GM12878 (cell line): ENCODE measurements around the gene TPK1.

Source experiments
- CEBPB ChIP-seq, 2 experiments: fragments of 150-350 bp in 1 of 2; IDR thresholded peaks; 2 replicates each; pipeline ENCODE4 v1.6.1; 2012 to 2014; ENCODE audit warnings: low read depth in 2 of 2, low read length in 2 of 2, borderline replicate concordance in 1 of 2, inconsistent platforms in 1 of 2
- CTCF ChIP-seq, 3 experiments: IDR thresholded peaks in 2 of 3; conservative IDR thresholded peaks in 1 of 3; 2 replicates each; pipeline ENCODE4 v1.5.1; 2011; ENCODE audit warnings: low read depth in 3 of 3, low read length in 3 of 3, mild to moderate bottlenecking in 3 of 3, control low read depth in 2 of 3, moderate library complexity in 2 of 3, inconsistent platforms in 1 of 3, mixed read lengths in 1 of 3; ENCODE audit not compliant: control insufficient read depth in 2 of 3, insufficient read depth in 1 of 3; ENCODE audit errors: extremely low read depth in 1 of 3
- EP300 ChIP-seq, 2 experiments: fragments of 150-350 bp in 1 of 2; IDR thresholded peaks; 2 replicates each; pipeline ENCODE4 v1.6.1; 2011 to 2012; ENCODE audit warnings: low read depth in 2 of 2, low read length in 2 of 2, borderline replicate concordance in 1 of 2, improper control_type of control experiment in 1 of 2, inconsistent platforms in 1 of 2; ENCODE audit not compliant: control insufficient read depth in 1 of 2
- HDGF ChIP-seq: fragments of 450-650 bp; IDR thresholded peaks from 2 replicates; pipeline ENCODE4 v1.6.1; 2016; ENCODE audit warnings: antibody characterized with exemption
- POLR2AphosphoS5 ChIP-seq: IDR thresholded peaks from 2 replicates; pipeline ENCODE4 v1.6.1; 2011; ENCODE audit warnings: mild to moderate bottlenecking, low read length, inconsistent platforms
- RAD21 ChIP-seq: IDR thresholded peaks from 2 replicates; pipeline ENCODE4 v1.6.1; 2011; ENCODE audit warnings: mild to moderate bottlenecking, low read depth, low read length, moderate library complexity; ENCODE audit not compliant: insufficient read depth
- RAD51 ChIP-seq: fragments of 450-650 bp; IDR thresholded peaks from 2 replicates; pipeline ENCODE4 v1.6.1; 2016; ENCODE audit warnings: moderate library complexity, mild to moderate bottlenecking, inconsistent platforms
- RCOR1 ChIP-seq: conservative IDR thresholded peaks from 2 replicates; pipeline ENCODE4 v1.6.1; 2012; ENCODE audit warnings: low read depth, low read length, improper control_type of control experiment
- SPI1 ChIP-seq: IDR thresholded peaks from 2 replicates; pipeline ENCODE4 v1.6.1; 2011; ENCODE audit warnings: low read depth, mild to moderate bottlenecking, low read length, moderate library complexity, borderline replicate concordance; ENCODE audit not compliant: insufficient read depth
- ZBTB11 ChIP-seq: fragments of 450-650 bp; formaldehyde crosslinking; IDR thresholded peaks from 2 replicates; pipeline ENCODE4 v1.5.0; 2022; ENCODE audit warnings: mild to moderate bottlenecking, missing genetic modification characterization
- ZNF274 ChIP-seq: IDR thresholded peaks from one replicate; pipeline ENCODE4 v1.8.0; 2011; ENCODE audit not compliant: insufficient read length, insufficient read depth
- TF ChIP-seq, protein P1 (sequence below): fragments of 450-650 bp; IDR thresholded peaks from 2 replicates; pipeline ENCODE4 v1.6.1; 2017; ENCODE audit warnings: low read depth, mild to moderate bottlenecking, moderate library complexity

DNA sequence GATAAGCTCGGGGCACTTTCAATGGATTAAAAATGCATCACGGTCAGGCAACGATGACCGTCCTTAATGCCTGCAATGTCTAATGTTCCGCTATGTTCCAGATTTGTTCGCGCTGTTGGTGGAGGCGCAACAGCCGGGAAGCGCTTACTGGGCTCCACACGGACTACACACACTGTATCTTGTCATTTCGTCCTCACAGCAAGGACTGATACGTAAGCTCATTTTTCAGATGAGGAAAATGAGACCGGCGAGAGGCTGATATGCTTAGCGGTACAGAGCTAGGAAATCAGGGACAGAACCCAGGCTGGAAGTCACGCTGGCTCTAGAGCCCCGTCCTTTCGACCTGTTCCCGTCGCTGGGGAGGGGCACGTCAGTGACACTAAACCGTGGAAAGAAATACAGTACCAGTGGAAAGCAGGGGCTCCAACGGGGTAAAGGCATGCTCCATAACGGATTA is 670 bp downstream of the TPK1 start:
- no peak for TF ChIP-seq ZNF274
- no peak for TF ChIP-seq CTCF (IDR thresholded peaks at IDR 0.05 in 2 of 3, conservative IDR thresholded peaks at IDR 0.05 in 1 of 3; ENCODE audit: control insufficient read depth in 2 of 3, extremely low read depth in 1 of 3, insufficient read depth in 1 of 3, low read depth in 3 of 3, low read length in 3 of 3)
- no peak for TF ChIP-seq ZBTB11 (CRISPR knock-in tag)
- TF ChIP-seq RAD51, result no peak
- TF ChIP-seq, protein P1, sequence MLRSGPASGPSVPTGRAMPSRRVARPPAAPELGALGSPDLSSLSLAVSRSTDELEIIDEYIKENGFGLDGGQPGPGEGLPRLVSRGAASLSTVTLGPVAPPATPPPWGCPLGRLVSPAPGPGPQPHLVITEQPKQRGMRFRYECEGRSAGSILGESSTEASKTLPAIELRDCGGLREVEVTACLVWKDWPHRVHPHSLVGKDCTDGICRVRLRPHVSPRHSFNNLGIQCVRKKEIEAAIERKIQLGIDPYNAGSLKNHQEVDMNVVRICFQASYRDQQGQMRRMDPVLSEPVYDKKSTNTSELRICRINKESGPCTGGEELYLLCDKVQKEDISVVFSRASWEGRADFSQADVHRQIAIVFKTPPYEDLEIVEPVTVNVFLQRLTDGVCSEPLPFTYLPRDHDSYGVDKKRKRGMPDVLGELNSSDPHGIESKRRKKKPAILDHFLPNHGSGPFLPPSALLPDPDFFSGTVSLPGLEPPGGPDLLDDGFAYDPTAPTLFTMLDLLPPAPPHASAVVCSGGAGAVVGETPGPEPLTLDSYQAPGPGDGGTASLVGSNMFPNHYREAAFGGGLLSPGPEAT, result no peak
- TF ChIP-seq RCOR1, result no peak
- TF ChIP-seq EP300 (IDR thresholded peaks at IDR 0.05; ENCODE audit: borderline replicate concordance in 1 of 2, control insufficient read depth in 1 of 2, low read depth in 2 of 2, low read length in 2 of 2), result no peak
- no peak for TF ChIP-seq CEBPB (IDR thresholded peaks at IDR 0.05; ENCODE audit: borderline replicate concordance in 1 of 2, low read depth in 2 of 2, low read length in 2 of 2)
- no peak for TF ChIP-seq SPI1
- TF ChIP-seq RAD21, result no peak
- TF ChIP-seq HDGF, result no peak
- no peak for TF ChIP-seq POLR2AphosphoS5
